GM19372 (cell line): ENCODE results near the gene PALS1.
"Not testable (repeated sequence)": the region's sequence is repeated elsewhere in the genome, so short reads cannot be mapped to it uniquely, and the experiment has no call there.

ENCODE experiments used
- ATAC-seq: cut with Tn5 transposase; IDR thresholded peaks from one replicate; pipeline ENCODE4 v1.9.1; 2021; ENCODE audit warnings: mild to moderate bottlenecking, low read depth, moderate library complexity; ENCODE audit not compliant: unreplicated experiment

Gene PALS1

GRCh38 chr14:67253076-67253635 lies 11.9 kb downstream of the PALS1 start:
- no peak for ATAC-seq

- no peak for ATAC-seq
Measured at GRCh38 chr14:67257906-67258305, 16.7 kb downstream of the PALS1 start.

GRCh38 chr14:67260965-67261364 lies 19.7 kb downstream of the PALS1 start:
- ATAC-seq: no peak

- ATAC-seq: no peak
Measured at GRCh38 chr14:67263499-67264149, 22.4 kb downstream of the PALS1 start.

- no peak for ATAC-seq
Measured at GRCh38 chr14:67265131-67265530, 23.9 kb downstream of the PALS1 start.

- ATAC-seq: no peak
Measured at GRCh38 chr14:67267576-67268328, 26.5 kb downstream of the PALS1 start.

GRCh38 chr14:67268426-67269150 lies 27.4 kb downstream of the PALS1 start:
- no peak for ATAC-seq

- no peak for ATAC-seq
Measured at GRCh38 chr14:67269298-67270060, 28.2 kb downstream of the PALS1 start.

GRCh38 chr14:67270145-67270753 lies 29.0 kb downstream of the PALS1 start:
- no peak for ATAC-seq

GRCh38 chr14:67270933-67271332 lies 29.7 kb downstream of the PALS1 start:
- no peak for ATAC-seq

- not testable (repeated sequence) for ATAC-seq
Measured at GRCh38 chr14:67273281-67273680, 32.0 kb downstream of the PALS1 start.

- ATAC-seq: no peak
Measured at GRCh38 chr14:67276131-67276530, 34.9 kb downstream of the PALS1 start.

- ATAC-seq: no peak
Measured at GRCh38 chr14:67280506-67280905, 39.3 kb downstream of the PALS1 start.

- no peak for ATAC-seq
Measured at GRCh38 chr14:67285876-67286452, 44.7 kb downstream of the PALS1 start.
